Gastrocnemius medialis (tissue), 4 donors: ENCODE data around the gene TSPAN12.
"Not testable (repeated sequence)": the region's sequence is repeated elsewhere in the genome, so short reads cannot be mapped to it uniquely, and the experiment has no call there.

Source experiments
- POLR2A ChIP-seq, 2 donors: fragments of 450-650 bp; IDR thresholded peaks; one replicate each; pipeline ENCODE4 v1.6.1; 2017; ENCODE audit warnings: antibody characterized with exemption in 2 of 2, mild to moderate bottlenecking in 2 of 2, moderate library complexity in 2 of 2
- TF ChIP-seq, protein P1 (sequence below), 5 experiments: fragments of 450-650 bp in 3 of 5; fragments of 200-600 bp in 2 of 5; sonication (generic) in 2 of 5; IDR thresholded peaks in 4 of 5; conservative IDR thresholded peaks in 1 of 5; 1 replicate in 4 of 5; 2 replicates in 1 of 5; pipeline ENCODE4 v1.5.1; 2016 to 2019; ENCODE audit warnings: antibody characterized with exemption in 5 of 5, mild to moderate bottlenecking in 3 of 5, moderate library complexity in 3 of 5

DNA sequence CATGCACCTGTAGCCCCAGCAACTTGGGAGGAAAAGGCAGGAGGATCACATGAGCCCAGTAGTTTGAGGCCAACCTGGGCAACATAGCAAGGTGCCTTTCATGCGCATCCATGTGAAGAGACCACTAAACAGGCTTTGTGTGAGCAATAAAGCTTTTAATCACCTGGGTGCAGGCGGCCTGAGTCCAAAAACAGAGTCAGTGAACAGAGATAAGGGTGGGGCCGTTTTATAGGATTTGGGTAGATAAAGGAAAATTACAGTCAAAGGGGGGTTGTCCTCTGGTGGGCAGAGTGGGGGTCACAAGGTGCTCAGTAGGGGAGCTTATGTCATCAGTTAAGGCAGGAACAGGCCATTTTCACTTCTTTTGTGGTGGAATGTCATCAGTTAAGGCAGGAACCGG lies 27.7 kb upstream of the TSPAN12 start:
- not testable (repeated sequence) for TF ChIP-seq POLR2A (IDR thresholded peaks at IDR 0.05)
- TF ChIP-seq, protein P1, sequence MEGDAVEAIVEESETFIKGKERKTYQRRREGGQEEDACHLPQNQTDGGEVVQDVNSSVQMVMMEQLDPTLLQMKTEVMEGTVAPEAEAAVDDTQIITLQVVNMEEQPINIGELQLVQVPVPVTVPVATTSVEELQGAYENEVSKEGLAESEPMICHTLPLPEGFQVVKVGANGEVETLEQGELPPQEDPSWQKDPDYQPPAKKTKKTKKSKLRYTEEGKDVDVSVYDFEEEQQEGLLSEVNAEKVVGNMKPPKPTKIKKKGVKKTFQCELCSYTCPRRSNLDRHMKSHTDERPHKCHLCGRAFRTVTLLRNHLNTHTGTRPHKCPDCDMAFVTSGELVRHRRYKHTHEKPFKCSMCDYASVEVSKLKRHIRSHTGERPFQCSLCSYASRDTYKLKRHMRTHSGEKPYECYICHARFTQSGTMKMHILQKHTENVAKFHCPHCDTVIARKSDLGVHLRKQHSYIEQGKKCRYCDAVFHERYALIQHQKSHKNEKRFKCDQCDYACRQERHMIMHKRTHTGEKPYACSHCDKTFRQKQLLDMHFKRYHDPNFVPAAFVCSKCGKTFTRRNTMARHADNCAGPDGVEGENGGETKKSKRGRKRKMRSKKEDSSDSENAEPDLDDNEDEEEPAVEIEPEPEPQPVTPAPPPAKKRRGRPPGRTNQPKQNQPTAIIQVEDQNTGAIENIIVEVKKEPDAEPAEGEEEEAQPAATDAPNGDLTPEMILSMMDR (IDR thresholded peaks at IDR 0.05 in 4 of 5, conservative IDR thresholded peaks at IDR 0.05 in 1 of 5) = not testable (repeated sequence)
